GM23338 (cell line): ENCODE measurements around the gene ESYT1. TPM values are rescaled to one million over a fixed set of nuclear protein-coding genes. Genes with fewer than 3 reads are reported as not detected.
A peak's percentile ranks its signal among the peaks of the same experiment; 100 is the strongest.

ENCODE experiments used
- ATAC-seq: fragments of 200-7000 bp; cut with Tn5 transposase; 3 replicates; pipeline ENCODE4 v1.9.1; 2020
- DNase-seq: peaks from one replicate; pipeline ENCODE4 v3.0.0-alpha.2; 2015; ENCODE audit warnings: low spot score
- H2AFZ ChIP-seq: fragments of 200-600 bp; sonication (generic); 2 replicates; pipeline ENCODE4 v1.8.0; 2016; ENCODE audit warnings: antibody characterized with exemption, mild to moderate bottlenecking, moderate library complexity
- H3F3A ChIP-seq: fragments of 200-600 bp; sonication (generic); replicated peaks from 2 replicates; pipeline ENCODE4 v1.8.0; 2017; ENCODE audit warnings: antibody characterized with exemption, mixed run types, low read depth
- H3K27ac ChIP-seq: fragments of 200-600 bp; sonication (generic); 2 replicates; pipeline ENCODE4 v1.6.1; 2016; ENCODE audit warnings: low read depth
- H3K27me3 ChIP-seq: fragments of 200-600 bp; sonication (generic); 2 replicates; pipeline ENCODE4 v1.8.0; 2016; ENCODE audit warnings: mild to moderate bottlenecking, mixed run types, moderate library complexity; ENCODE audit not compliant: insufficient read depth
- H3K36me3 ChIP-seq: fragments of 200-600 bp; sonication (generic); 2 replicates; pipeline ENCODE4 v1.8.0; 2016; ENCODE audit warnings: mild to moderate bottlenecking; ENCODE audit not compliant: insufficient read depth
- H3K4me1 ChIP-seq: fragments of 200-600 bp; sonication (generic); 2 replicates; pipeline ENCODE4 v1.8.0; 2016; ENCODE audit warnings: mild to moderate bottlenecking, moderate library complexity; ENCODE audit not compliant: insufficient read depth
- H3K4me2 ChIP-seq: fragments of 200-600 bp; sonication (generic); 2 replicates; pipeline ENCODE4 v1.7.1; 2017; ENCODE audit warnings: mixed run types
- H3K4me3 ChIP-seq: fragments of 200-600 bp; sonication (generic); 2 replicates; pipeline ENCODE4 v1.6.1; 2016; ENCODE audit warnings: mixed run types
- H3K79me2 ChIP-seq: fragments of 200-600 bp; sonication (generic); replicated peaks from 2 replicates; pipeline ENCODE4 v1.8.0; 2017; ENCODE audit warnings: mild to moderate bottlenecking; ENCODE audit not compliant: insufficient read depth
- H3K9me2 ChIP-seq: fragments of 200-600 bp; sonication (generic); 2 replicates; pipeline ENCODE4 v1.8.0; 2017; ENCODE audit not compliant: insufficient read depth
- H4K20me1 ChIP-seq: fragments of 200-600 bp; sonication (generic); replicated peaks from 2 replicates; pipeline ENCODE4 v1.8.0; 2017; ENCODE audit warnings: mild to moderate bottlenecking; ENCODE audit not compliant: insufficient read depth
- H3K27ac Mint-ChIP-seq: 2 replicates; pipeline ENCODE4 v1.8.0; 2020; ENCODE audit warnings: inconsistent platforms, mild to moderate bottlenecking, moderate library complexity, mixed read lengths
- H3K27me3 Mint-ChIP-seq: 3 replicates; pipeline ENCODE4 v1.8.0; 2022; ENCODE audit warnings: low read depth, mild to moderate bottlenecking, moderate library complexity, mixed read lengths, inconsistent platforms; ENCODE audit not compliant: insufficient read depth, poor library complexity
- H3K36me3 Mint-ChIP-seq: 3 replicates; pipeline ENCODE4 v1.8.0; 2021; ENCODE audit warnings: low read depth, mild to moderate bottlenecking, inconsistent platforms, moderate library complexity, mixed read lengths
- H3K4me1 Mint-ChIP-seq: 3 replicates; pipeline ENCODE4 v1.8.0; 2020; ENCODE audit warnings: mild to moderate bottlenecking, inconsistent platforms, mixed read lengths
- H3K4me3 Mint-ChIP-seq: 3 replicates; pipeline ENCODE4 v1.8.0; 2021; ENCODE audit warnings: moderate library complexity, mild to moderate bottlenecking, inconsistent platforms, mixed read lengths
- H3K9me3 Mint-ChIP-seq: 3 replicates; pipeline ENCODE4 v1.8.0; 2020; ENCODE audit warnings: moderate library complexity, mild to moderate bottlenecking, inconsistent platforms, mixed read lengths
- CREB1 ChIP-seq: fragments of 250-450 bp; sonication (Bioruptor Pico); IDR thresholded peaks from 2 replicates; pipeline ENCODE4 v1.5.0; 2020; ENCODE audit warnings: low read depth, mild to moderate bottlenecking, moderate library complexity
- EZH2 ChIP-seq: fragments of 200-600 bp; sonication (generic); IDR thresholded peaks from one replicate; pipeline ENCODE4 v1.8.0; 2017; ENCODE audit warnings: antibody characterized with exemption, mild to moderate bottlenecking, low read depth; ENCODE audit not compliant: unreplicated experiment
- EZH2phosphoT487 ChIP-seq: fragments of 200-600 bp; sonication (generic); IDR thresholded peaks from one replicate; pipeline ENCODE4 v1.8.1; 2018; ENCODE audit warnings: antibody characterized with exemption; ENCODE audit not compliant: unreplicated experiment
- JUNB ChIP-seq: IDR thresholded peaks from one replicate; pipeline ENCODE4 v1.6.1; 2016; ENCODE audit warnings: antibody characterized with exemption; ENCODE audit not compliant: unreplicated experiment
- NANOG ChIP-seq: IDR thresholded peaks from 2 replicates; pipeline ENCODE4 v1.6.1; 2016; ENCODE audit warnings: antibody characterized with exemption, borderline replicate concordance
- POLR2AphosphoS5 ChIP-seq: IDR thresholded peaks from 2 replicates; pipeline ENCODE4 v1.6.1; 2016; ENCODE audit warnings: antibody characterized with exemption, low read depth
- STAT1 ChIP-seq: IDR thresholded peaks from one replicate; pipeline ENCODE4 v1.6.1; 2016; ENCODE audit warnings: antibody characterized with exemption; ENCODE audit not compliant: unreplicated experiment
- ZNF114 ChIP-seq: fragments of 250-450 bp; sonication (Bioruptor Pico); IDR thresholded peaks from 2 replicates; pipeline ENCODE4 v1.5.0; 2020; ENCODE audit warnings: mild to moderate bottlenecking, moderate library complexity
- ZNF331 ChIP-seq: fragments of 250-450 bp; sonication (Bioruptor Pico); IDR thresholded peaks from 2 replicates; pipeline ENCODE4 v1.5.0; 2020; ENCODE audit warnings: low read depth, mild to moderate bottlenecking, moderate library complexity
- polyA plus RNA-seq: library from polyadenylated mRNA; unstranded; fragments of >200 nt; fragmentation: Nextera tagmentation; extraction: Ambion mirVana; gene quantifications from 2 replicates; pipeline ENCODE4 v1.2.1, GENCODE V29; 2016
- total RNA-seq: library from RNA; depleted of rRNA; stranded (reverse); fragments of >200 nt; shearing (Covaris generic); gene quantifications from 2 replicates; pipeline ENCODE4 v1.2.3, GENCODE V29; 2014
- TF ChIP-seq, protein P1 (sequence below), 2 experiments: fragments of 200-600 bp in 1 of 2; sonication (generic) in 1 of 2; conservative IDR thresholded peaks; 2 replicates each; pipeline versions ENCODE4 v1.5.1 to v1.6.1; 2016 to 2017; ENCODE audit warnings: antibody characterized with exemption in 2 of 2, low read depth in 2 of 2, mild to moderate bottlenecking in 2 of 2, moderate library complexity in 1 of 2
- TF ChIP-seq, protein P2 (sequence below): IDR thresholded peaks from one replicate; pipeline ENCODE4 v1.6.1; 2018; ENCODE audit warnings: antibody characterized with exemption; ENCODE audit not compliant: unreplicated experiment
- TF ChIP-seq, protein P3 (sequence below): fragments of 250-450 bp; sonication (Bioruptor Pico); IDR thresholded peaks from 2 replicates; pipeline ENCODE4 v1.5.0; 2020; ENCODE audit warnings: mild to moderate bottlenecking, moderate library complexity
- TF ChIP-seq, protein P4 (sequence below): IDR thresholded peaks from 2 replicates; pipeline ENCODE4 v1.6.1; 2016; ENCODE audit warnings: antibody characterized with exemption

Gene ESYT1
- total and polyA plus RNA-seq, 2 experiments from 2014 or later: 23.3 to 142 TPM

DNA sequence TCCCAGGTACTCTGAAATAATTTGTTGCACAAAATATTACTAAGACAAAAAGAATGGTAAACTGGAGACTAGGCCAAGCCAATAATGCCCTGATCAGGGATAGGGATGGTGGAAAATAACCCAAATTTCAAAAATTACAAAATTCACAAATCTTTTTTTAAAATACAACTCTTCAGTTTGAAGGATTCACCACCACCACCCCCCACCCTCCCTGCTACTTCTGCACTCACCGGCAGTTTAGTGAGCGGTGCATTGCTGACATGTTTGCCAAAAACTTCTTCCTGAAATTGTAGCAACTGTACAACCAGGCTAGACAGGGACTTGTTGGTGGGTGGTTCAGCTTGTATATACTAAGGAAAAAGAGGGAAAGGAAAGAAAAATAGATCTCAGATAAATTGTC lies 58.9 kb downstream of the ESYT1 start (continued):
- no peak for TF ChIP-seq STAT1

DNA sequence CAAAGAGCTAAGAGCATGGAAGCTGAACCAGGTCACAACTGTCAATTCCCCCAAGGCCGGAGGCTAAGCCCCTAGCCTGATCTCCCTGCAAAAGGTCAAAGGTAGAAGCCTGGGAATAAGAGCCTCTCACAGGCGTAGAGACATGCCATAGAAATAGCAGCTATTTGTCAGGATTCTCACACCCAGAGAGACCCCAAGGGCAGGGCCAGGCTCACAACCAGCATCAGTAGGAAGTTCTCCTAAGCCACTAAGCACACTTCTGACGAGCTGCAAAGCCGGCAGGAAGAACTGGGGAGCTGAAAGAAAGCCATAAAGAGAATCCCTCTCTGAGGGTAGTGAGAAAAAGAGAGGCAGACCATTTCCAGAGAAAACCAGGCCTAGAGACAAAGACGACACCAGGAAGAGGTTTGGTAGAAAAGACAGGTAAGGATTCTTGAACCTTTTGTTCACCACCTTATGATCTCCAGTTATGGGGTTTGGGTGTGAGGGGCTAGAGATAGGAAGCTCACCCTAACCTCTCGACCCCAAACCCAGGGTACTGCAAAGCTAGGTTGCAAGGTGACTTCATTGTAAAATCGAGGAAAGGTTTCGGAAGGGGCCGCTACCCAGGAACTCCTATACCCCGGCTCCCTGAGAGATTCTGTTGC lies 60.2 kb downstream of the ESYT1 start:
- peaks cover 33% of the 10 kb centered on the region for H3K36me3 ChIP-seq
- peak overlapping the region; percentile 100 for H3K4me3 ChIP-seq
- H3K4me1 ChIP-seq: peaks cover 12% of the 10 kb centered on the region
- Mint-ChIP-seq H3K27me3 (peaks cover 15% of the 10 kb centered on the region), H3K27ac (peak overlapping the region; percentile 93), H3K4me3 (peak overlapping the region; percentile 84), H3K4me1 (peaks cover 26% of the 10 kb centered on the region), H3K9me3 (peaks cover 6% of the 10 kb centered on the region; the same call in 2 of the 3 replicates), H3K36me3 (peaks cover 56% of the 10 kb centered on the region)
- peak overlapping the region; percentile 97 for H3K4me2 ChIP-seq
- H3K27me3 ChIP-seq: no peaks in the 10 kb centered on the region
- no peaks in the 10 kb centered on the region for H3K9me2 ChIP-seq
- TF ChIP-seq EZH2 (no peak), JUNB (no peak), STAT1 (no peak), ZNF331 (no peak), NANOG (no peak), POLR2AphosphoS5 (no peak), CREB1 (CRISPR knock-in tag) (no peak), ZNF114 (CRISPR knock-in tag) (no peak), EZH2phosphoT487 (no peak)
- TF ChIP-seq, protein P1, sequence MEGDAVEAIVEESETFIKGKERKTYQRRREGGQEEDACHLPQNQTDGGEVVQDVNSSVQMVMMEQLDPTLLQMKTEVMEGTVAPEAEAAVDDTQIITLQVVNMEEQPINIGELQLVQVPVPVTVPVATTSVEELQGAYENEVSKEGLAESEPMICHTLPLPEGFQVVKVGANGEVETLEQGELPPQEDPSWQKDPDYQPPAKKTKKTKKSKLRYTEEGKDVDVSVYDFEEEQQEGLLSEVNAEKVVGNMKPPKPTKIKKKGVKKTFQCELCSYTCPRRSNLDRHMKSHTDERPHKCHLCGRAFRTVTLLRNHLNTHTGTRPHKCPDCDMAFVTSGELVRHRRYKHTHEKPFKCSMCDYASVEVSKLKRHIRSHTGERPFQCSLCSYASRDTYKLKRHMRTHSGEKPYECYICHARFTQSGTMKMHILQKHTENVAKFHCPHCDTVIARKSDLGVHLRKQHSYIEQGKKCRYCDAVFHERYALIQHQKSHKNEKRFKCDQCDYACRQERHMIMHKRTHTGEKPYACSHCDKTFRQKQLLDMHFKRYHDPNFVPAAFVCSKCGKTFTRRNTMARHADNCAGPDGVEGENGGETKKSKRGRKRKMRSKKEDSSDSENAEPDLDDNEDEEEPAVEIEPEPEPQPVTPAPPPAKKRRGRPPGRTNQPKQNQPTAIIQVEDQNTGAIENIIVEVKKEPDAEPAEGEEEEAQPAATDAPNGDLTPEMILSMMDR (conservative IDR thresholded peaks at IDR 0.05; ENCODE audit: low read depth in 2 of 2): no peak
- TF ChIP-seq, protein P2, sequence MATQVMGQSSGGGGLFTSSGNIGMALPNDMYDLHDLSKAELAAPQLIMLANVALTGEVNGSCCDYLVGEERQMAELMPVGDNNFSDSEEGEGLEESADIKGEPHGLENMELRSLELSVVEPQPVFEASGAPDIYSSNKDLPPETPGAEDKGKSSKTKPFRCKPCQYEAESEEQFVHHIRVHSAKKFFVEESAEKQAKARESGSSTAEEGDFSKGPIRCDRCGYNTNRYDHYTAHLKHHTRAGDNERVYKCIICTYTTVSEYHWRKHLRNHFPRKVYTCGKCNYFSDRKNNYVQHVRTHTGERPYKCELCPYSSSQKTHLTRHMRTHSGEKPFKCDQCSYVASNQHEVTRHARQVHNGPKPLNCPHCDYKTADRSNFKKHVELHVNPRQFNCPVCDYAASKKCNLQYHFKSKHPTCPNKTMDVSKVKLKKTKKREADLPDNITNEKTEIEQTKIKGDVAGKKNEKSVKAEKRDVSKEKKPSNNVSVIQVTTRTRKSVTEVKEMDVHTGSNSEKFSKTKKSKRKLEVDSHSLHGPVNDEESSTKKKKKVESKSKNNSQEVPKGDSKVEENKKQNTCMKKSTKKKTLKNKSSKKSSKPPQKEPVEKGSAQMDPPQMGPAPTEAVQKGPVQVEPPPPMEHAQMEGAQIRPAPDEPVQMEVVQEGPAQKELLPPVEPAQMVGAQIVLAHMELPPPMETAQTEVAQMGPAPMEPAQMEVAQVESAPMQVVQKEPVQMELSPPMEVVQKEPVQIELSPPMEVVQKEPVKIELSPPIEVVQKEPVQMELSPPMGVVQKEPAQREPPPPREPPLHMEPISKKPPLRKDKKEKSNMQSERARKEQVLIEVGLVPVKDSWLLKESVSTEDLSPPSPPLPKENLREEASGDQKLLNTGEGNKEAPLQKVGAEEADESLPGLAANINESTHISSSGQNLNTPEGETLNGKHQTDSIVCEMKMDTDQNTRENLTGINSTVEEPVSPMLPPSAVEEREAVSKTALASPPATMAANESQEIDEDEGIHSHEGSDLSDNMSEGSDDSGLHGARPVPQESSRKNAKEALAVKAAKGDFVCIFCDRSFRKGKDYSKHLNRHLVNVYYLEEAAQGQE: no peak
- TF ChIP-seq, protein P3, sequence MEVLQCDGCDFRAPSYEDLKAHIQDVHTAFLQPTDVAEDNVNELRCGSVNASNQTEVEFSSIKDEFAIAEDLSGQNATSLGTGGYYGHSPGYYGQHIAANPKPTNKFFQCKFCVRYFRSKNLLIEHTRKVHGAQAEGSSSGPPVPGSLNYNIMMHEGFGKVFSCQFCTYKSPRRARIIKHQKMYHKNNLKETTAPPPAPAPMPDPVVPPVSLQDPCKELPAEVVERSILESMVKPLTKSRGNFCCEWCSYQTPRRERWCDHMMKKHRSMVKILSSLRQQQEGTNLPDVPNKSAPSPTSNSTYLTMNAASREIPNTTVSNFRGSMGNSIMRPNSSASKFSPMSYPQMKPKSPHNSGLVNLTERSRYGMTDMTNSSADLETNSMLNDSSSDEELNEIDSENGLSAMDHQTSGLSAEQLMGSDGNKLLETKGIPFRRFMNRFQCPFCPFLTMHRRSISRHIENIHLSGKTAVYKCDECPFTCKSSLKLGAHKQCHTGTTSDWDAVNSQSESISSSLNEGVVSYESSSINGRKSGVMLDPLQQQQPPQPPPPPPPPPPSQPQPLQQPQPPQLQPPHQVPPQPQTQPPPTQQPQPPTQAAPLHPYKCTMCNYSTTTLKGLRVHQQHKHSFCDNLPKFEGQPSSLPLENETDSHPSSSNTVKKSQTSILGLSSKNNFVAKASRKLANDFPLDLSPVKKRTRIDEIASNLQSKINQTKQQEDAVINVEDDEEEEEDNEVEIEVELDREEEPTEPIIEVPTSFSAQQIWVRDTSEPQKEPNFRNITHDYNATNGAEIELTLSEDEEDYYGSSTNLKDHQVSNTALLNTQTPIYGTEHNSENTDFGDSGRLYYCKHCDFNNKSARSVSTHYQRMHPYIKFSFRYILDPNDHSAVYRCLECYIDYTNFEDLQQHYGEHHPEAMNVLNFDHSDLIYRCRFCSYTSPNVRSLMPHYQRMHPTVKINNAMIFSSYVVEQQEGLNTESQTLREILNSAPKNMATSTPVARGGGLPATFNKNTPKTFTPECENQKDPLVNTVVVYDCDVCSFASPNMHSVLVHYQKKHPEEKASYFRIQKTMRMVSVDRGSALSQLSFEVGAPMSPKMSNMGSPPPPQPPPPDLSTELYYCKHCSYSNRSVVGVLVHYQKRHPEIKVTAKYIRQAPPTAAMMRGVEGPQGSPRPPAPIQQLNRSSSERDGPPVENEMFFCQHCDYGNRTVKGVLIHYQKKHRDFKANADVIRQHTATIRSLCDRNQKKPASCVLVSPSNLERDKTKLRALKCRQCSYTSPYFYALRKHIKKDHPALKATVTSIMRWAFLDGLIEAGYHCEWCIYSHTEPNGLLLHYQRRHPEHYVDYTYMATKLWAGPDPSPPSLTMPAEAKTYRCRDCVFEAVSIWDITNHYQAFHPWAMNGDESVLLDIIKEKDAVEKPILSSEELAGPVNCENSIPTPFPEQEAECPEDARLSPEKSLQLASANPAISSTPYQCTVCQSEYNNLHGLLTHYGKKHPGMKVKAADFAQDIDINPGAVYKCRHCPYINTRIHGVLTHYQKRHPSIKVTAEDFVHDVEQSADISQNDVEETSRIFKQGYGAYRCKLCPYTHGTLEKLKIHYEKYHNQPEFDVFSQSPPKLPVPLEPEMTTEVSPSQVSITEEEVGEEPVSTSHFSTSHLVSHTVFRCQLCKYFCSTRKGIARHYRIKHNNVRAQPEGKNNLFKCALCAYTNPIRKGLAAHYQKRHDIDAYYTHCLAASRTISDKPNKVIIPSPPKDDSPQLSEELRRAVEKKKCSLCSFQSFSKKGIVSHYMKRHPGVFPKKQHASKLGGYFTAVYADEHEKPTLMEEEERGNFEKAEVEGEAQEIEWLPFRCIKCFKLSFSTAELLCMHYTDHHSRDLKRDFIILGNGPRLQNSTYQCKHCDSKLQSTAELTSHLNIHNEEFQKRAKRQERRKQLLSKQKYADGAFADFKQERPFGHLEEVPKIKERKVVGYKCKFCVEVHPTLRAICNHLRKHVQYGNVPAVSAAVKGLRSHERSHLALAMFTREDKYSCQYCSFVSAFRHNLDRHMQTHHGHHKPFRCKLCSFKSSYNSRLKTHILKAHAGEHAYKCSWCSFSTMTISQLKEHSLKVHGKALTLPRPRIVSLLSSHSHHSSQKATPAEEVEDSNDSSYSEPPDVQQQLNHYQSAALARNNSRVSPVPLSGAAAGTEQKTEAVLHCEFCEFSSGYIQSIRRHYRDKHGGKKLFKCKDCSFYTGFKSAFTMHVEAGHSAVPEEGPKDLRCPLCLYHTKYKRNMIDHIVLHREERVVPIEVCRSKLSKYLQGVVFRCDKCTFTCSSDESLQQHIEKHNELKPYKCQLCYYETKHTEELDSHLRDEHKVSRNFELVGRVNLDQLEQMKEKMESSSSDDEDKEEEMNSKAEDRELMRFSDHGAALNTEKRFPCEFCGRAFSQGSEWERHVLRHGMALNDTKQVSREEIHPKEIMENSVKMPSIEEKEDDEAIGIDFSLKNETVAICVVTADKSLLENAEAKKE (CRISPR knock-in tag): no peak
- TF ChIP-seq, protein P4, sequence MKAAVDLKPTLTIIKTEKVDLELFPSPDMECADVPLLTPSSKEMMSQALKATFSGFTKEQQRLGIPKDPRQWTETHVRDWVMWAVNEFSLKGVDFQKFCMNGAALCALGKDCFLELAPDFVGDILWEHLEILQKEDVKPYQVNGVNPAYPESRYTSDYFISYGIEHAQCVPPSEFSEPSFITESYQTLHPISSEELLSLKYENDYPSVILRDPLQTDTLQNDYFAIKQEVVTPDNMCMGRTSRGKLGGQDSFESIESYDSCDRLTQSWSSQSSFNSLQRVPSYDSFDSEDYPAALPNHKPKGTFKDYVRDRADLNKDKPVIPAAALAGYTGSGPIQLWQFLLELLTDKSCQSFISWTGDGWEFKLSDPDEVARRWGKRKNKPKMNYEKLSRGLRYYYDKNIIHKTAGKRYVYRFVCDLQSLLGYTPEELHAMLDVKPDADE: no peak
- H4K20me1 ChIP-seq: peaks cover 20% of the 10 kb centered on the region
- H3K27ac ChIP-seq: peak overlapping the region; percentile 93
- no peak for DNase-seq
- 0 out of 2 replicates have a peak overlapping the region, but pooled peaks have one; percentile 57 for H2AFZ ChIP-seq
- H3F3A ChIP-seq: peaks cover 23% of the 10 kb centered on the region; the same call in 1 of the 2 replicates
- no peak for ATAC-seq
- peaks cover 35% of the 10 kb centered on the region for H3K79me2 ChIP-seq
